ENCODE measurements around the gene CALN1. TPM values are rescaled to one million over a fixed set of nuclear protein-coding genes. Genes with fewer than 3 reads are reported as not detected.

Gene CALN1
- total and polyA plus RNA-seq, 9 of the 15 experiments (the other 6 are each of a cell fraction or from before 2014, with no cell fraction given) = 1.4 to 7.5 (median 3.3) TPM

DNA sequence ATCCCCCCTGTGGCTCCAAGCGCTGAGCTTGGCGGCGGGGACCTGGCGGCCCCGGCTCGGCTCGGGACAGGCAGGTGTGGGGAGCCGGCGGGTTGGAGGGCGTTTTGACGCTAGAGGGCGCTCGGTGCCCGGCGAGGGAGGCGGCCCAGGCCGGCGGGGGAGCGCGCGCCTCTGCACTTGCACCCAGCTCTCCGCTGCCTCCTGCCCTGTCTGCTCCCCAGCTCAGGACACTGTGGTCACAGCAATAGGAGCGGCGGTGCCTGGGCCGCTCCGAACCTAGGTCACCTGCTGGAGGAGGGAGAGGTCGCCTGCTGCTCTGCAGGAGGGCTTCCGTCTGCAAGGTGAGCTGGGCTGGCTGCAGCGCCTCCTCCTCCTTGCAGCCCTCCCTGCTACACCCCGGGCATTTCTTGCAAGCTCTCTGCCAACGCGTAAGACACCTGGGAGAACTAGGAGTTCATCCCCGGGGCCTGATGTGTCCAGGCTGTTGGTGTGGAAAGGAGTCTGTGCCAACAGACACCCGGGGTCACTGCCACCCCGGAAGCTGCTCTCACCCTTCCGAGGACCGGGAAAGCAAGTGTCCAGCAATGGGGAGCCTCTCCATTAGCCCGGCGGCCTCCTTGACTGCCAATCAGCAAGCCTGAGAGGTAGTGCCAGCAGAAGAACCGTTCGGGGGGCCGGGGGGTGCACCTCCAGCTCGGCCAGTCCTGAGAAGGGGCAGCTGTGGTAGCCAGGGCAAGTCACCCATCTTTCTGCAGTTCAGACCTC is 659.8 kb downstream of the CALN1 start:
- CTCF ChIA-PET (ENCODE audit: low intra/inter-chr PET ratio) = interaction anchor here (0.6 to 0.7 kb wide), 3 partner anchors 666 to 1699 kb away, joined by 3 to 4 read pairs (median 3); no protein-coding TSS in a partner anchor
- peak; percentile 60 for FAIRE-seq
- H3K9me1 ChIP-seq (ENCODE audit: control insufficient read depth, insufficient read depth, low read length) = no peaks in the 10 kb centered on the region
- 0 out of 5 replicates have a peak, but pooled peaks cover 0 to 4% of the 10 kb centered on the region in 2 experiments for H3K27me3 ChIP-seq (ENCODE audit: control insufficient read depth in 2 of 2, insufficient read depth in 2 of 2, low read length in 2 of 2)
- no peaks in the 10 kb centered on the region; the same call in 1 of the 2 replicates for H3K9me3 ChIP-seq (replicated peaks; ENCODE audit: control insufficient read depth, insufficient read depth, low read depth, low read length)
- peak overlapping the region; percentile 27; the same call in 1 of the 2 replicates for H3K4me2 ChIP-seq (ENCODE audit: insufficient read depth, low read length)
- peak; percentile 100 for ATAC-seq
- H4K20me1 ChIP-seq (replicated peaks; ENCODE audit: control insufficient read depth, insufficient read depth, low read length) = no peaks in the 10 kb centered on the region
- no TSS peak for BruUV-seq (replicated peaks)
- in situ Hi-C loops (cut with MboI) = no loop called here
- intact Hi-C loops (cut with micrococcal nuclease) = loop anchor here (5.0 to 10.0 kb wide), 2 partner anchors 582 to 740 kb away; no protein-coding TSS in a partner anchor
- WGBS (ENCODE audit: insufficient coverage, low coverage, missing lambda C conversion rate) = 4% methylated on average over 28 of the region's 43 CpGs
- no peak overlapping the region for H3K4me3 ChIP-seq
- no peaks in the 10 kb centered on the region for H3K79me2 ChIP-seq (ENCODE audit: control insufficient read depth, insufficient read depth, low read length)
- POLR2A ChIA-PET = interaction anchor here (0.6 kb wide), 1 partner anchor 1032 kb away, joined by 4 read pairs; no protein-coding TSS in a partner anchor
- H3K4me1 ChIP-seq (replicated peaks in 1 of 2; ENCODE audit: control insufficient read depth in 2 of 2, insufficient read depth in 2 of 2, low read length in 2 of 2) = peaks cover 0 to 9% of the 10 kb centered on the region in 2 experiments; a peak in 1 of 5 replicates
- no peak overlapping the region for H2AFZ ChIP-seq (ENCODE audit: low read depth, low read length)
- H3K27ac ChIP-seq (ENCODE audit: extremely low read depth, low read depth, low read length) = no peak overlapping the region
- no peaks in the 10 kb centered on the region for H3K36me3 ChIP-seq (ENCODE audit: control insufficient read depth, insufficient read depth, low read length)
- peak; percentile 70 to 81 (median 77) for DNase-seq (ENCODE audit: extremely low read depth in 1 of 4, low spot score in 3 of 4)
- no peak overlapping the region for H3K9ac ChIP-seq (ENCODE audit: insufficient read depth in 1 of 2, low read depth in 2 of 2, low read length in 2 of 2)
- TF ChIP-seq STAG1 (CRISPR knock-in tag; IDR thresholded peaks at IDR 0.05; ENCODE audit: borderline replicate concordance) (peak; percentile 76; the same call in 1 of the 2 replicates), RAD21 (CRISPR knock-in tag; conservative IDR thresholded peaks at IDR 0.05 in 1 of 2, IDR thresholded peaks at IDR 0.05 in 1 of 2) (peak; percentile 65 to 88), MED1 (CRISPR knock-in tag; IDR thresholded peaks at IDR 0.05; ENCODE audit: borderline replicate concordance) (no peak), THRAP3 (IDR thresholded peaks at IDR 0.05; ENCODE audit: borderline replicate concordance) (no peak), ZNF644 (tag; IDR thresholded peaks at IDR 0.05; ENCODE audit: low read depth) (no peak), ZBTB7A (IDR thresholded peaks at IDR 0.05; ENCODE audit: borderline replicate concordance, control insufficient read depth, low read depth, low read length) (0 out of 2 replicates have a peak, but pooled peaks have one; percentile 23), CBX1 (IDR thresholded peaks at IDR 0.05; ENCODE audit: low read depth) (0 out of 2 replicates have a peak, but pooled peaks have one; percentile 47), ZFP30 (CRISPR knock-in tag; IDR thresholded peaks at IDR 0.05; ENCODE audit: borderline replicate concordance) (no peak), HIVEP1 (CRISPR knock-in tag; IDR thresholded peaks at IDR 0.05) (no peak), ZNF586 (CRISPR knock-in tag; conservative IDR thresholded peaks at IDR 0.05) (no peak), NFIC (IDR thresholded peaks at IDR 0.05) (no peak), POLR3G (IDR thresholded peaks at IDR 0.05; ENCODE audit: extremely low read depth, insufficient read length, insufficient replicate concordance) (no peak), ZNF511 (CRISPR knock-in tag; IDR thresholded peaks at IDR 0.05) (no peak)
- TF ChIP-seq, protein P1, sequence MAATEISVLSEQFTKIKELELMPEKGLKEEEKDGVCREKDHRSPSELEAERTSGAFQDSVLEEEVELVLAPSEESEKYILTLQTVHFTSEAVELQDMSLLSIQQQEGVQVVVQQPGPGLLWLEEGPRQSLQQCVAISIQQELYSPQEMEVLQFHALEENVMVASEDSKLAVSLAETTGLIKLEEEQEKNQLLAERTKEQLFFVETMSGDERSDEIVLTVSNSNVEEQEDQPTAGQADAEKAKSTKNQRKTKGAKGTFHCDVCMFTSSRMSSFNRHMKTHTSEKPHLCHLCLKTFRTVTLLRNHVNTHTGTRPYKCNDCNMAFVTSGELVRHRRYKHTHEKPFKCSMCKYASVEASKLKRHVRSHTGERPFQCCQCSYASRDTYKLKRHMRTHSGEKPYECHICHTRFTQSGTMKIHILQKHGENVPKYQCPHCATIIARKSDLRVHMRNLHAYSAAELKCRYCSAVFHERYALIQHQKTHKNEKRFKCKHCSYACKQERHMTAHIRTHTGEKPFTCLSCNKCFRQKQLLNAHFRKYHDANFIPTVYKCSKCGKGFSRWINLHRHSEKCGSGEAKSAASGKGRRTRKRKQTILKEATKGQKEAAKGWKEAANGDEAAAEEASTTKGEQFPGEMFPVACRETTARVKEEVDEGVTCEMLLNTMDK (IDR thresholded peaks at IDR 0.05; ENCODE audit: borderline replicate concordance, insufficient read depth, low read depth, low read length, poor library complexity, severe bottlenecking) = no peak
- TF ChIP-seq, protein P2, sequence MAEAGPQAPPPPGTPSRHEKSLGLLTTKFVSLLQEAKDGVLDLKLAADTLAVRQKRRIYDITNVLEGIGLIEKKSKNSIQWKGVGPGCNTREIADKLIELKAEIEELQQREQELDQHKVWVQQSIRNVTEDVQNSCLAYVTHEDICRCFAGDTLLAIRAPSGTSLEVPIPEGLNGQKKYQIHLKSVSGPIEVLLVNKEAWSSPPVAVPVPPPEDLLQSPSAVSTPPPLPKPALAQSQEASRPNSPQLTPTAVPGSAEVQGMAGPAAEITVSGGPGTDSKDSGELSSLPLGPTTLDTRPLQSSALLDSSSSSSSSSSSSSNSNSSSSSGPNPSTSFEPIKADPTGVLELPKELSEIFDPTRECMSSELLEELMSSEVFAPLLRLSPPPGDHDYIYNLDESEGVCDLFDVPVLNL (CRISPR knock-in tag; IDR thresholded peaks at IDR 0.05; ENCODE audit: low read depth) = no peak
